IMR-90 (cell line): ENCODE data around the gene IFRD1.

Source experiments
- CEBPB ChIP-seq: IDR thresholded peaks from 2 replicates; pipeline ENCODE4 v1.6.1; 2012; ENCODE audit warnings: low read depth, low read length, improper control_type of control experiment
- CHD1 ChIP-seq: IDR thresholded peaks from 2 replicates; pipeline ENCODE4 v1.6.1; 2012; ENCODE audit warnings: low read depth, low read length, improper control_type of control experiment
- ELK1 ChIP-seq: fragments of 150-350 bp; IDR thresholded peaks from 2 replicates; pipeline ENCODE4 v1.6.1; 2016; ENCODE audit warnings: low read depth, mild to moderate bottlenecking, low read length, moderate library complexity, borderline replicate concordance
- FOS ChIP-seq: fragments of 150-350 bp; IDR thresholded peaks from 2 replicates; pipeline ENCODE4 v1.6.1; 2016; ENCODE audit warnings: low read depth, low read length
- MAFK ChIP-seq: IDR thresholded peaks from 2 replicates; pipeline ENCODE4 v1.6.1; 2012; ENCODE audit warnings: low read depth, low read length, improper control_type of control experiment
- MAZ ChIP-seq: IDR thresholded peaks from 2 replicates; pipeline ENCODE4 v1.6.1; 2012; ENCODE audit warnings: low read depth, mild to moderate bottlenecking, low read length, improper control_type of control experiment, moderate library complexity, borderline replicate concordance
- MXI1 ChIP-seq: IDR thresholded peaks from 2 replicates; pipeline ENCODE4 v1.6.1; 2012; ENCODE audit warnings: low read depth, mild to moderate bottlenecking, low read length, moderate library complexity, borderline replicate concordance
- POLR2A ChIP-seq: IDR thresholded peaks from 2 replicates; pipeline ENCODE4 v1.6.1; 2012; ENCODE audit warnings: mild to moderate bottlenecking, low read depth, low read length
- RAD21 ChIP-seq: IDR thresholded peaks from 2 replicates; pipeline ENCODE4 v1.6.1; 2012; ENCODE audit warnings: low read length, improper control_type of control experiment
- RCOR1 ChIP-seq: IDR thresholded peaks from 2 replicates; pipeline ENCODE4 v1.6.1; 2012; ENCODE audit warnings: mild to moderate bottlenecking, low read length, improper control_type of control experiment; ENCODE audit not compliant: insufficient replicate concordance
- SMC3 ChIP-seq: fragments of 150-350 bp; IDR thresholded peaks from 2 replicates; pipeline ENCODE4 v1.6.1; 2016; ENCODE audit warnings: low read depth, mild to moderate bottlenecking, antibody characterized with exemption, low read length, moderate library complexity
- USF2 ChIP-seq: fragments of 150-350 bp; IDR thresholded peaks from 2 replicates; pipeline ENCODE4 v1.6.1; 2017; ENCODE audit warnings: mild to moderate bottlenecking, antibody characterized with exemption, low read length, low read depth
- TF ChIP-seq, protein P1 (sequence below): conservative IDR thresholded peaks from 2 replicates; pipeline ENCODE4 v1.5.1; 2012; ENCODE audit warnings: mild to moderate bottlenecking, low read depth, low read length, improper control_type of control experiment

- TF ChIP-seq POLR2A (no peak), CHD1 (no peak), RAD21 (no peak), FOS (no peak), RCOR1 (no peak), ELK1 (no peak), MAFK (no peak), MXI1 (no peak), CEBPB (peak; percentile 82), USF2 (no peak), SMC3 (no peak), MAZ (no peak)
- TF ChIP-seq, protein P1, sequence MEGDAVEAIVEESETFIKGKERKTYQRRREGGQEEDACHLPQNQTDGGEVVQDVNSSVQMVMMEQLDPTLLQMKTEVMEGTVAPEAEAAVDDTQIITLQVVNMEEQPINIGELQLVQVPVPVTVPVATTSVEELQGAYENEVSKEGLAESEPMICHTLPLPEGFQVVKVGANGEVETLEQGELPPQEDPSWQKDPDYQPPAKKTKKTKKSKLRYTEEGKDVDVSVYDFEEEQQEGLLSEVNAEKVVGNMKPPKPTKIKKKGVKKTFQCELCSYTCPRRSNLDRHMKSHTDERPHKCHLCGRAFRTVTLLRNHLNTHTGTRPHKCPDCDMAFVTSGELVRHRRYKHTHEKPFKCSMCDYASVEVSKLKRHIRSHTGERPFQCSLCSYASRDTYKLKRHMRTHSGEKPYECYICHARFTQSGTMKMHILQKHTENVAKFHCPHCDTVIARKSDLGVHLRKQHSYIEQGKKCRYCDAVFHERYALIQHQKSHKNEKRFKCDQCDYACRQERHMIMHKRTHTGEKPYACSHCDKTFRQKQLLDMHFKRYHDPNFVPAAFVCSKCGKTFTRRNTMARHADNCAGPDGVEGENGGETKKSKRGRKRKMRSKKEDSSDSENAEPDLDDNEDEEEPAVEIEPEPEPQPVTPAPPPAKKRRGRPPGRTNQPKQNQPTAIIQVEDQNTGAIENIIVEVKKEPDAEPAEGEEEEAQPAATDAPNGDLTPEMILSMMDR: no peak
Observed at GRCh38 chr7:112453505-112454171, 3.4 kb downstream of the IFRD1 start.
